ENCODE data around the gene IFNK.

IFNK gene

GRCh38 chr9:27511771-27512170 lies 12.3 kb upstream of the IFNK start:
- DNase-seq (ENCODE audit: low spot score) = no peak

- DNase-seq (ENCODE audit: low spot score) = no peak
Measured at GRCh38 chr9:27514551-27514950, 9.5 kb upstream of the IFNK start.

GRCh38 chr9:27518006-27518405 lies 6.1 kb upstream of the IFNK start:
- DNase-seq (ENCODE audit: low spot score) = no peak

- no peak for DNase-seq (ENCODE audit: low spot score)
Measured at GRCh38 chr9:27518809-27519208, 5.3 kb upstream of the IFNK start.

GRCh38 chr9:27519466-27520465 lies 4.3 kb upstream of the IFNK start:
- DNase-seq (ENCODE audit: low spot score) = no peak

- no peak for DNase-seq (ENCODE audit: low spot score)
Measured at GRCh38 chr9:27520986-27521385, 3.1 kb upstream of the IFNK start.

- DNase-seq (ENCODE audit: low spot score) = no peak
Measured at GRCh38 chr9:27523141-27523540, 949 bp upstream of the IFNK start.

- no peak for DNase-seq (ENCODE audit: low spot score)
Measured at GRCh38 chr9:27527702-27528075, 3.6 kb downstream of the IFNK start.

- DNase-seq (ENCODE audit: low spot score) = peak; percentile 28
Measured at GRCh38 chr9:27528076-27528885, 4.2 kb downstream of the IFNK start.

- peak; percentile 14 for DNase-seq (ENCODE audit: low spot score)
Measured at GRCh38 chr9:27528886-27529315, 4.8 kb downstream of the IFNK start.

GRCh38 chr9:27529316-27530278 lies 5.5 kb downstream of the IFNK start, which contains the start of gene MOB3B:
TSS of gene MOB3B (minus strand) at chr9:27529814. CDS start at chr9:27455550, 74,264 bp downstream.
- peak; percentile 70 for DNase-seq (ENCODE audit: low spot score)

- no peak for DNase-seq (ENCODE audit: low spot score)
Measured at GRCh38 chr9:27530915-27531755, 7.0 kb downstream of the IFNK start.

GRCh38 chr9:27532046-27532445 lies 8.0 kb downstream of the IFNK start:
- DNase-seq (ENCODE audit: low spot score) = no peak

GRCh38 chr9:27533311-27533710 lies 9.2 kb downstream of the IFNK start:
- no peak for DNase-seq (ENCODE audit: low spot score)

GRCh38 chr9:27534131-27534530 lies 10.0 kb downstream of the IFNK start:
- DNase-seq (ENCODE audit: low spot score) = no peak

- DNase-seq (ENCODE audit: low spot score) = no peak
Measured at GRCh38 chr9:27534658-27535209, 10.6 kb downstream of the IFNK start.

- DNase-seq (ENCODE audit: low spot score) = no peak
Measured at GRCh38 chr9:27535701-27536118, 11.6 kb downstream of the IFNK start.

- DNase-seq (ENCODE audit: low spot score) = no peak
Measured at GRCh38 chr9:27536168-27536567, 12.1 kb downstream of the IFNK start.

- no peak for DNase-seq (ENCODE audit: low spot score)
Measured at GRCh38 chr9:27537027-27537435, 12.9 kb downstream of the IFNK start.

GRCh38 chr9:27537756-27538155 lies 13.7 kb downstream of the IFNK start:
- no peak for DNase-seq (ENCODE audit: low spot score)

Measured in CD4-positive, alpha-beta T cell treated with Interleukin-6 at 100 ng/mL for 8 hours (primary cell).